HG03460 (cell line): Measurements from ENCODE around the gene ANKAR.
"Not testable (repeated sequence)": the region's sequence is repeated elsewhere in the genome, so short reads cannot be mapped to it uniquely, and the experiment has no call there.

Experiments
- ATAC-seq: cut with Tn5 transposase; IDR thresholded peaks from one replicate; pipeline ENCODE4 v1.9.1; 2021; ENCODE audit not compliant: unreplicated experiment

ANKAR gene

DNA sequence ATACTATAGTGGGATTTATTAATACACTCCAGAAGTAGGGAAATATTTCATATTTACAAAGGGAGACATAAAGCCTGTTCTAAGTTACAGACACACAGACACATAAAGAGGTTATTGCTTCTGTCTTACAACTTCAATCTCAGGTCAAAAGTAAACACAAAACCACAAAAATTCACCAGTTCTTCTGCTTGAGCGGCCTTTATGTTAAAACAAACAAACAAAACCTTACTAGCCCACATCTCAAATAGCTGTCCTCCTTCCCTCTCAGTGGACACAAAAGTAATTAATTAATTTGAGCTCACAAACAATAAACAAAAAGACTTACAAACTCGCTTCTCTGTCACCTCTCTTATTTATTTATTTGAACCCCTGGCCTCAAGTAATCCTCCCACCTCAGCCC, 14.7 kb upstream of the ANKAR start:
- no peak for ATAC-seq

DNA sequence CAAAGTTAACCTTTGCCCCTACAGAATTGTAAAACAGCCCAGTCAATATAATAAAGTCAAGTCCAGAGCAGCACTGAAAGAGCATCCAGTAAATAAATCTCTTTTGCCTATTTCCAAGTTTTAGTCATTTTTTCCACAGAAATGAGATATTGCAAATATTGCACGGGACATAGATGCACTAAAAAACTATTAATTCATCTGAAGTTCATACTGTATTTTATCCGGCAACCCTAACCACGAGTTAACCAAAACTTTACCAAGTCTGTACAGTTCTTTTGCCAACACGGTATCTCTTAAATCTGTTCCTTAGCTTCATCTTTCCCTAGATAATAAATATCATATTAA, 13.7 kb upstream of the ANKAR start:
- no peak for ATAC-seq

GRCh38 chr2:189661148-189661956, 13.1 kb upstream of the ANKAR start, which contains the start of gene ASNSD1:
Gene ASNSD1 (plus strand): TSS chr2:189661459. CDS start chr2:189666133, 4,674 bp downstream.
- ATAC-seq, result peak; percentile 94

DNA sequence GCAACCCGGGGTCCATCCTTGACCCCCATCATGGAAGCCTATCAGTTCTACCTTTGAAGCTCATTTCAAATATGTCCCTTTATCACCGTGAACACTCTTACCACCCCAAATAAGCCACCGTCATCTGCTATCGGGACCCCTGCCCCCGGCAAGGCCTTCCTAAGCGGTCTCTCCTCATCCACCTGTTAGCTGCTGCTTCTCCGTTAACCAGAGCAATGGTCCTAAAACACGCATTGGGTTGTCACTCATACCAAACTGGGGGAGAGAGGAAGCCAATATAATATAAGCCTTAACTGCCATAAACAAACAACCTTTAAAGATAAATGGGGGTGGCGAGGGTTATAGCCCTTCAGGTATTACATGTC, 12.5 kb upstream of the ANKAR start:
- no peak for ATAC-seq

- ATAC-seq, result no peak
Measured at GRCh38 chr2:189662669-189663226, 11.7 kb upstream of the ANKAR start.

GRCh38 chr2:189663319-189663718, 11.2 kb upstream of the ANKAR start:
- not testable (repeated sequence) for ATAC-seq

DNA sequence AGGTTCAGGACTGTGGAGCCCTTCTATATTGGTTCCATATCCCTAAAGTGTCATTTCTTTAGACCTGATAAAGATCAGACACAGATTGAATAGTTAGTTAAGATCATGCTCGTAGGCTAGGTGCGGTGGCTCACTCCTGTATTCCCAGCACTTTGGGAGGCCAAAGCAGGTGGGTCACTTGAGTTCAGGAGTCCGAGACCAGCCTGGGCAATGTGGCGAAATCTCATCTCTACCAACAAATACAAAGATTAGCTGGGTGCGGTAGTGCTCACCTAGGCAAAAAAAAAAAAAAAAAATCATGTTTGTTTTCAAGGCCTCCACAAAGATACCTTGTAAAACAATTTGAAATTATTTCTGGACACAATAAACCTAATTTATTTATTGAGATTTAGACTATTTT, 4.6 kb upstream of the ANKAR start:
- no peak for ATAC-seq

- ATAC-seq, result peak; percentile 23
Measured at GRCh38 chr2:189673661-189674373, 653 bp upstream of the ANKAR start.

- ATAC-seq, result no peak
Measured at GRCh38 chr2:189676471-189676870, 2.0 kb downstream of the ANKAR start.

DNA sequence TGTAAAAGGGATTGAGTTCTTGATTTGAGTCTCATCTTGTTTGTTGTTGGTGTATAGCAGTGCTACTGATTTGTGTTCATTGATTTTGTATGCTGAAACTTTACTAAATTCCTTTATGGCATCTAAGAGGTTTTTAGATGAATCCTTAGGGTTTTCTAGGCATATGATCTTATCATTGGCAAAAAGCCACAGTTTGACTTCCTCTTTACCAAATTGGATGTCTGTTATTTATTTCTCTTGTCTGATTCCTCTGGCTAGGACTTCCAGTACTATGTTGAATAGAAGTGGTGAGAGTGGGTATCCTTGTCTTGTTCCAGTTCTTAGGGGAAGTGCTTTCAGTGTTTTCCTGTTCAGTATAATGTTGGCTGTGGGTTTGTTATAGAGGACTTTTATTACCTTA, 4.8 kb downstream of the ANKAR start:
- no peak for ATAC-seq

GRCh38 chr2:189681203-189681602, 6.7 kb downstream of the ANKAR start:
- no peak for ATAC-seq

DNA sequence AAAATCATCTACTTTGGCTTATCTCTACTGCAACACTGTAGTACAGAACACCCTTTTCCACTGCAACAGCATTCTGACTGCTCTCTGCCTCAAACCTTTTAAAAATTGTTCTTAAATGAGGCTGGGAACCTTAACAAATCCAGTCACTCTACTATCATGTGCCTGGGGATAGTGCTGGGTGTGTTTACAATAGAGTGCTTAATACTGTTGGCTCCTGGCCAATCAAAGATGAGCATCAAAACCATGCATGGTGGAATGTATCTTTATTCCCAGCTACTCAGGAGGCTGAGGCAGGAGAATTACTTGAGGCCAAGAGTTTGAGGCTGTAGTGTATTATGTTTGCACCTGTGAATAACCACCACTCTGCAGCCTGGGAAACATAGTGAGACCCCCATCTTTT, 7.4 kb downstream of the ANKAR start:
- no peak for ATAC-seq

DNA sequence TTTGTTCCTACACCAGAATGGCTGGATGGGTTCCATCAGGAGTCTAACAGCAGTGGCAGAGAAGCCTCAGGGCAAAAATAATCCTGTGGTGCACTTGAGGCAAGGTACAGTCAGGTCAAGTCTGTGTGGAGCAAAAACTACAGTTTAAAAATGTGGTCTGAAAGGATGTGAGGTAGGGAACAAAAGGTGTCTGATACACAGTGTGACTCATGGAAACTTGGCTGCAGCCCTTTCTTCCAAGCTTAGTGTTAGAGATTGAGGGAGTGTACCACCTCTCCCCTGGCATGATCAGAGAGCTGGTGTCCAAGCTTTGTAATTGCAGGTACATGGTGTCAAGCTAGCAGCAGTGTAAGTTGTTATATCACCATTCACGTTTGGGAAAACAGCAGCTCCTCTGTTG, 8.9 kb downstream of the ANKAR start:
- no peak for ATAC-seq

- ATAC-seq, result no peak
Measured at GRCh38 chr2:189684811-189685210, 10.3 kb downstream of the ANKAR start.

DNA sequence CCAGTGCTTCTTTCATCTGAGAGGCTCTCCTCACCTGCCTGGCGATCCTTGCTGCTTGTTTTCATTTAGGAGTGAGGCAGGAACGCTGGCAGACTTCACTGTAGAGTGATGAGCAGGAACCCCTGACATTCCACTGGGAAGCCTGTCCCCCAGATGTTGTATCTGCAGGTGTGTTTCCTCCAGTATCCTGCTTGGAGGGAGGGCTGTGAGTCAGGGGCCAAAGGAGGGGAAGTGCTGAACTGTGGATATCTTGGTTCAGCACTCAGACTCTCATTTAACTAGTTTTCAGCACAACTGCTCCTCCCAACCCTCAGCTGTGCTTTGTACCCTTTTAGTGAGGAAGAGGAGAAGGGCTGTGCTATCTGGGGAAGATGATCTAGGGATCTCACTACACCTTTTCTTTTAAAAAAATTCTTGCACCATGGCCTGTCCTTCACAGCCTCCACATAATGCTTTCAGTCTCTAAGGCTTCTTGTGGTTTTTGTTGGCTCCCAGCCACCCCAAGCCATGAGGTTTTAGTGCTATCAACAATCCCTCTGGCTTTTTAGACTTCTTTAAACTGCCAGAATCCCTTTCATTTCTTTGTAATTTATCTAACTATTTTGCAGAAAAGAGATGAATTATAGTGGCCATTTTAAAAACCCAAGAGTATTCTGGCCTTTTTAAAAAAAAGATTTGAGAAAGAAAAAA, 11.2 kb downstream of the ANKAR start:
- ATAC-seq, result peak; percentile 85

DNA sequence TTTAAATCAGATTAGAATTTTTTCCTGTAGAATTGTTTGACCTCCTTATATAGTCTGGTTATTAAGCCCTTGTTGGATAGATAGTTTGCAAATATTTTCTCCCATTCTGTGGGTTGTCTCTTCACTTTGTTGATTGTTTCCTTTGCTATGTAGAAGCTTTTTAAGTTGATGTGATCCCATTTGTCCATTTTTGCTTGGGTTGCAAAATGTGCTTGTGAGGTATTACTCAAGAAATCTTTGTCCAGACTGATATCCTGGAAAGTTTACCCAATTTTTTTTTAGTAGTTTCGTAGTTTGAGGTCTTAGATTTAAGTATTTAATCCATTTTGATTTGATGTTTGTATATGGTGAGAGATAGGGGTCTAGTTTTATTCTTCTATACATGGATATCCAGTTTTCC, 13.3 kb downstream of the ANKAR start:
- ATAC-seq, result not testable (repeated sequence)

- no peak for ATAC-seq
Measured at GRCh38 chr2:189696223-189696622, 21.8 kb downstream of the ANKAR start.

GRCh38 chr2:189698020-189698887, 23.8 kb downstream of the ANKAR start:
- ATAC-seq, result peak; percentile 72

DNA sequence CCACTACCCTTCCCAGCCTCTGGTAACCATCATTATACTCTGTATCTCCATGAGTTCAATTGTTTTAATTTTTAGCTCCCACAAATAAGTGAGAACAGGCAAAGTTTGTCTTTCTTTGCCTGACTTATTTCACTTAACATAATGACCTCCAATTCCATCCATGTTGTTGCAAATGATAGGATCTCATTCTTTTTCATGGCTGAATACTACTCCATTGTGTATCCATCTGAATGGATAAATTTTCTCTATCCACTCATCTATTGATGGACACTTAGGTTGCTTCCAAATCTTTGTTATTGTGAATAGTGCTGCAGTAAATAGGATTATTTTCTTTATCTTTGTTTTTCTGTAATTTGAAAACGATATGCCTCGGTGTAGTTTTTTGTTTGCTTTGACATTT, 26.2 kb downstream of the ANKAR start:
- ATAC-seq, result no peak

GRCh38 chr2:189702071-189702470, 27.6 kb downstream of the ANKAR start:
- no peak for ATAC-seq
